ENCODE results near the gene IQSEC3. TPM values are rescaled to one million over a fixed set of nuclear protein-coding genes. Genes with fewer than 3 reads are reported as not detected.

The IQSEC3 gene
- total RNA-seq, 4 donors from 2014 or later: 0.02 to 0.36 (median 0.07) TPM

DNA sequence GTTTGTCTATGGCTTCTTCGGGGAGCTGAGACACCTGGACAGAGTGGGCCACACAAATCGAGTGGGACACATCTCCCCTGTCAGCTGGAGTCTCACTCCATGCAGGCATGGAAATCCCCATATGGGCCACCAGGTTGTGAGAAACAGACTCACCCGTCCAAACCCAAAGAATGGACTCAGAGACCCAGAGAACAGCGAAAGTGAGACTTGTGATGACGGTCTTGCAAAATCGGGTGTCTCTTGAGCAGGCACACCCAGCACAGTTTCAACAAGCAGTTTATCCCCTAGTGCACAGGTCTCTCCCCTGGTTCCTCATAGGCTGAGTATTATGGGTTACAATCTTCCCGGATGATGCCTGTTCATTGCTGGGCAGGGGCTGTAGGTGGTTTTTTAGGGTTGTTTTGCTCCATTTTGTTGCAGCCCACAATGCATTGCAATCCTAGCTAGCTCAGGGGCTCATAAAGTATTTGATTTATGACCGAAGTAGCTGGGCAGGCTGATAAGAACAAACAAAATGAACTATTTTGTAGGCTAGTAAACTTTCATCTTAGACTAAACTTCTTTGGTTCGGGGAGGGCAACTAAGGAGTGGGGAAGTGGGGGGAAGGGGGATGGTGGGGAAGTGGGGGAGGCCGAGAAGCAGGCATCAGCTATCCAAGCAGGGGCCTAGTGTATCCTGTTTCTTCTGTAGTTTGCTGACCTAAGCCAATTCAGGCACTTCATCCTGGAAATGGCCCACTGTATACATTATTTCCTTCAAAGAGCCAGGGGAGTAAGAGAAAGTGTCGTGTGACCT, 45.3 kb downstream of the IQSEC3 start:
- DNase-seq (no peak), ATAC-seq (no peak)
- Histone ChIP-seq H3K4me1 (no peaks in the 10 kb centered on the region), H3K27ac (no peak overlapping the region), H3K9me3 (no peaks in the 10 kb centered on the region), H3K4me3 (no peak overlapping the region), H3K27me3 (peaks cover 0 to 9% (median 3%) of the 10 kb centered on the region in 3 donors), H3K36me3 (no peaks in the 10 kb centered on the region)
- TF ChIP-seq, protein P1, sequence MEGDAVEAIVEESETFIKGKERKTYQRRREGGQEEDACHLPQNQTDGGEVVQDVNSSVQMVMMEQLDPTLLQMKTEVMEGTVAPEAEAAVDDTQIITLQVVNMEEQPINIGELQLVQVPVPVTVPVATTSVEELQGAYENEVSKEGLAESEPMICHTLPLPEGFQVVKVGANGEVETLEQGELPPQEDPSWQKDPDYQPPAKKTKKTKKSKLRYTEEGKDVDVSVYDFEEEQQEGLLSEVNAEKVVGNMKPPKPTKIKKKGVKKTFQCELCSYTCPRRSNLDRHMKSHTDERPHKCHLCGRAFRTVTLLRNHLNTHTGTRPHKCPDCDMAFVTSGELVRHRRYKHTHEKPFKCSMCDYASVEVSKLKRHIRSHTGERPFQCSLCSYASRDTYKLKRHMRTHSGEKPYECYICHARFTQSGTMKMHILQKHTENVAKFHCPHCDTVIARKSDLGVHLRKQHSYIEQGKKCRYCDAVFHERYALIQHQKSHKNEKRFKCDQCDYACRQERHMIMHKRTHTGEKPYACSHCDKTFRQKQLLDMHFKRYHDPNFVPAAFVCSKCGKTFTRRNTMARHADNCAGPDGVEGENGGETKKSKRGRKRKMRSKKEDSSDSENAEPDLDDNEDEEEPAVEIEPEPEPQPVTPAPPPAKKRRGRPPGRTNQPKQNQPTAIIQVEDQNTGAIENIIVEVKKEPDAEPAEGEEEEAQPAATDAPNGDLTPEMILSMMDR (IDR thresholded peaks at IDR 0.05 in 4 of 5, conservative IDR thresholded peaks at IDR 0.05 in 1 of 5): no peak
- TF ChIP-seq POLR2A (IDR thresholded peaks at IDR 0.05): no peak
- intact Hi-C loops (cut with DNase I; ENCODE audit: low total_unique reads): no loop called here
- in situ Hi-C loops (cut with MboI; ENCODE audit: low sequenced_read_pairs in 4 of 4): no loop called here

DNA sequence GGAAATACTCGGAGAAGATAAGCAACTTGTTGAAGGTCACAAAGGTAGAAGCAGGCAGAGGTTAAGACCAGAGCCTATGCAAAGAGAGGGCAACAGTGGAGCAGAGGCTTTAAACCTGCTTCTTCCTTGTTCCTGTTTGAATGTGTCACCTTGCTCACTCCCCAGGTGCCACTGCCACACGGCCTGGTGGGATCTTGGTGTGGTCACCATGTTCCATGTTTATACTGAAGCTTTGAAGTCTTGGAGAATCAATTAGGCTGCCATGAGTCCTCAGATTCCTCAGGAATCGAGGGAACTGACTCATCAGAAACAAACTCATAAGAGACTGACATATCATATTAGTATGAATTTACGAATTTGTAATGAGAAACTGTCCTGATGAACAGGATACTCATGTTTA, 46.8 kb downstream of the IQSEC3 start:
- Histone ChIP-seq H3K4me1 (no peaks in the 10 kb centered on the region), H3K36me3 (no peaks in the 10 kb centered on the region), H3K9me3 (no peaks in the 10 kb centered on the region), H3K27ac (no peak overlapping the region), H3K27me3 (peaks cover 0 to 9% (median 3%) of the 10 kb centered on the region in 3 donors), H3K4me3 (no peak overlapping the region)
- TF ChIP-seq POLR2A (IDR thresholded peaks at IDR 0.05): no peak
- TF ChIP-seq, protein P1 (IDR thresholded peaks at IDR 0.05 in 4 of 5, conservative IDR thresholded peaks at IDR 0.05 in 1 of 5): no peak
- ATAC-seq (no peak), DNase-seq (no peak)
- intact Hi-C loops (cut with DNase I; ENCODE audit: low total_unique reads) (no loop called here), in situ Hi-C loops (cut with MboI; ENCODE audit: low sequenced_read_pairs in 4 of 4) (no loop called here)

DNA sequence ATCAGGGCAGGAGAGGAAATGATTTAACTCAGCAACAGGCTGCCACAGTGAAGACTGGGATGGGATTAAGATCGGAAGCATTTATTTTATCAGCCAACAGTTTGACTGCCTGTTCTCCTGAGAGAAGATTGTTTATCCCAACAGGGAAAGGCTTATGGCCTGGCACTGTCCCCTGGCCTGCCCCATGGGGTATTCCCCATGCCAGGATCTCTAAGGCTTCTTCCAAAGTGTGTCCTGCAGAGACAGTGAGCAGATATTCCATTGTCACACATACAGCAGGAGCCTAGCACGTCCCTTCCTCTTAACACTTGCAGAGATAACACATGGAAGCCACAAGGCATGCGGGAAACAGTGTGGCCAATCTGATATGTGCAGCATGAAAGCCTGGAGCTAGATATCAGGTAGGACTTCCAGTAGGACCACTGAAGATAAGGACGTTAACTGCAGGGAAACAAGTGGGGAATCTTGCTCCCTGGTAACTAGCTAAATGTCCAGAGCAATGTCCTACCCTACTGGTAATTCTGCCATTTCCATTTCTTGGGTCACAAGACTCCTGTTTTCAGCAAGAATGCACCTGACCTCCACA, 48.2 kb downstream of the IQSEC3 start:
- DNase-seq (no peak), ATAC-seq (no peak)
- H3K4me1 ChIP-seq: no peaks in the 10 kb centered on the region
- in situ Hi-C loops (cut with MboI; ENCODE audit: low sequenced_read_pairs in 4 of 4) (no loop called here), intact Hi-C loops (cut with DNase I; ENCODE audit: low total_unique reads) (no loop called here)
- no peak overlapping the region for H3K27ac ChIP-seq
- no peaks in the 10 kb centered on the region for H3K36me3 ChIP-seq
- H3K27me3 ChIP-seq: peaks cover 0 to 9% (median 3%) of the 10 kb centered on the region in 3 donors
- TF ChIP-seq, protein P1 (IDR thresholded peaks at IDR 0.05 in 4 of 5, conservative IDR thresholded peaks at IDR 0.05 in 1 of 5): no peak
- no peak for TF ChIP-seq POLR2A (IDR thresholded peaks at IDR 0.05)
- H3K4me3 ChIP-seq: no peak overlapping the region
- H3K9me3 ChIP-seq: no peaks in the 10 kb centered on the region

DNA sequence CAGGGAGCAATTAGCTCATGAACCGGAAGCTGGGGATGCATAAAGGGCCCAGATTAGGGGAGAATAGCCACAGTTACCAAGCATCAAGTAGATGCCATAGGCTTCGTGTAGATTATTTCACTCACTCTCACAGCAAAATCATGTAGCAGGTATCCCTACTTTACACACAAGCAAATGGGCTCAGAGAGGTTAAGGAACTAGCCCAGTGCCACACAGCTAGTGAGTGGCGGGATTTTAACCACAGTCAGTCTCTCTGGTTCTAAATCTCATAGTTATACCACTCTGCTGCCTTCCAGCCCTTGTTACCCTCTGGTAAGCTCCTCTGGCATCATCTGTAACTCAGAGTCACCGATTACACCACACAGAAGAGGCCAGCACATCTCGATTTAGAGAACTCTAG, 49.0 kb downstream of the IQSEC3 start:
- in situ Hi-C loops (cut with MboI; ENCODE audit: low sequenced_read_pairs in 4 of 4) (no loop called here), intact Hi-C loops (cut with DNase I; ENCODE audit: low total_unique reads) (no loop called here)
- Histone ChIP-seq H3K4me3 (no peak overlapping the region), H3K27me3 (peaks cover 0 to 9% (median 3%) of the 10 kb centered on the region in 3 donors), H3K4me1 (no peaks in the 10 kb centered on the region), H3K36me3 (no peaks in the 10 kb centered on the region), H3K27ac (no peak overlapping the region), H3K9me3 (no peaks in the 10 kb centered on the region)
- TF ChIP-seq, protein P1 (IDR thresholded peaks at IDR 0.05 in 4 of 5, conservative IDR thresholded peaks at IDR 0.05 in 1 of 5): no peak
- no peak for TF ChIP-seq POLR2A (IDR thresholded peaks at IDR 0.05)
- DNase-seq: no peak
- ATAC-seq: no peak
